ENCODE measurements around the gene RAMAC. TPM values are rescaled to one million over a fixed set of nuclear protein-coding genes. Genes with fewer than 3 reads are reported as not detected.

The RAMAC gene
- total and polyA plus RNA-seq, 2 of the 4 experiments (the other 2 are of a cell fraction) = 23.6 to 29.6 TPM

DNA sequence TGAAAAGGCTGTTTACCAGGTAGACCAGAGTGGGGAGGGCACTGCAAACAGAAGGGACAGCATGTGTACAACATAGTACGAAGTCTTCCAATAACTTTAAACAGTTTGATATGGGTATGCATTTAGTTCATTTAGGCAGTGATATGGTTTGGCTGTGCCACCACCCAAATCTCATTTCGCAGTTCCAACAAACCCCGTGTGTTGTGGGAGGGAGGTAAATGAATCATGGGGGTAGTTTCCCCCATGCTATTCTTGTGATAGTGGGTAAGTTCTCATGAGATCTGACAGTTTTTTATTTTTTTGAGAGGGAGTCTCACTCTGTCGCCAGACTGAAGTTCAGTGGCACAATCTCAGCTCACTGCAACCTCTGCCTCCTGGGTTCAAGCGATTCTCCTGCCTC, 7.6 kb upstream of the RAMAC start:
- Histone ChIP-seq H2BK15ac (ENCODE audit: low read depth, low read length) (no peak overlapping the region), H3K4ac (ENCODE audit: low read depth, low read length) (no peak overlapping the region), H3K4me2 (ENCODE audit: low read depth, low read length) (no peak overlapping the region), H3K4me3 (ENCODE audit: insufficient read depth, low read depth, low read length) (no peak overlapping the region), H3K36me3 (ENCODE audit: control insufficient read depth, insufficient read depth, low read length) (no peaks in the 10 kb centered on the region), H3K18ac (ENCODE audit: low read depth, low read length) (no peak overlapping the region), H3K14ac (replicated peaks; ENCODE audit: low read depth, low read length) (no peak overlapping the region), H2AK5ac (ENCODE audit: low read depth, low read length) (no peak overlapping the region), H4K8ac (ENCODE audit: low read depth in 2 of 2, low read length in 2 of 2) (no peak overlapping the region), H3K79me1 (ENCODE audit: low read depth in 1 of 2, low read length in 2 of 2) (no peaks in the 10 kb centered on the region), H4K5ac (ENCODE audit: low read depth, low read length) (no peak overlapping the region), H2AFZ (replicated peaks; ENCODE audit: low read length, poor library complexity) (no peak overlapping the region), H2BK20ac (ENCODE audit: low read depth, low read length) (no peak overlapping the region), H4K20me1 (ENCODE audit: insufficient read depth, low read length) (no peaks in the 10 kb centered on the region), H3K56ac (ENCODE audit: extremely low read depth, insufficient read depth, low read length) (no peak overlapping the region), H3K9ac (ENCODE audit: low read depth, low read length) (no peak overlapping the region), H3K4me1 (ENCODE audit: control insufficient read depth, insufficient read depth, low read length) (no peaks in the 10 kb centered on the region), H4K91ac (ENCODE audit: insufficient read depth, low read depth, low read length) (no peak overlapping the region), H2AK9ac (replicated peaks; ENCODE audit: low read depth, low read length, poor library complexity) (no peak overlapping the region), H3K9me1 (ENCODE audit: insufficient read depth, low read length) (no peaks in the 10 kb centered on the region), H3K23ac (ENCODE audit: low read depth, low read length) (no peak overlapping the region), H3K27ac (ENCODE audit: insufficient read depth, low read length) (no peak overlapping the region), H2BK5ac (ENCODE audit: low read depth, low read length, poor library complexity, severe bottlenecking) (no peak overlapping the region), H3K9me3 (ENCODE audit: control insufficient read depth, insufficient read depth, low read length) (no peaks in the 10 kb centered on the region), H2BK120ac (ENCODE audit: low read depth, low read length) (no peak overlapping the region), H3K27me3 (ENCODE audit: control insufficient read depth, insufficient read depth, low read length) (no peaks in the 10 kb centered on the region)
- ChIA-PET CTCF (no interaction called here), POLR2A (ENCODE audit: unreplicated experiment) (no interaction called here)
- BruUV-seq (replicated peaks) = no TSS peak
- in situ Hi-C loops (cut with MboI; ENCODE audit: low sequenced_read_pairs) (no loop called here), intact Hi-C loops (cut with micrococcal nuclease) (no loop called here), dilution Hi-C loops (cut with HindIII; ENCODE audit: low sequenced_read_pairs, unreplicated experiment) (no loop called here)
- no CpG with 5 or more reads among the region's 5 CpGs for WGBS, 2 experiments (ENCODE audit: extremely low coverage in 2 of 2, insufficient read length in 1 of 2)
- no peak for TF ChIP-seq CHD1 (IDR thresholded peaks at IDR 0.05; ENCODE audit: low read depth, low read length)
- TF ChIP-seq, protein P1, sequence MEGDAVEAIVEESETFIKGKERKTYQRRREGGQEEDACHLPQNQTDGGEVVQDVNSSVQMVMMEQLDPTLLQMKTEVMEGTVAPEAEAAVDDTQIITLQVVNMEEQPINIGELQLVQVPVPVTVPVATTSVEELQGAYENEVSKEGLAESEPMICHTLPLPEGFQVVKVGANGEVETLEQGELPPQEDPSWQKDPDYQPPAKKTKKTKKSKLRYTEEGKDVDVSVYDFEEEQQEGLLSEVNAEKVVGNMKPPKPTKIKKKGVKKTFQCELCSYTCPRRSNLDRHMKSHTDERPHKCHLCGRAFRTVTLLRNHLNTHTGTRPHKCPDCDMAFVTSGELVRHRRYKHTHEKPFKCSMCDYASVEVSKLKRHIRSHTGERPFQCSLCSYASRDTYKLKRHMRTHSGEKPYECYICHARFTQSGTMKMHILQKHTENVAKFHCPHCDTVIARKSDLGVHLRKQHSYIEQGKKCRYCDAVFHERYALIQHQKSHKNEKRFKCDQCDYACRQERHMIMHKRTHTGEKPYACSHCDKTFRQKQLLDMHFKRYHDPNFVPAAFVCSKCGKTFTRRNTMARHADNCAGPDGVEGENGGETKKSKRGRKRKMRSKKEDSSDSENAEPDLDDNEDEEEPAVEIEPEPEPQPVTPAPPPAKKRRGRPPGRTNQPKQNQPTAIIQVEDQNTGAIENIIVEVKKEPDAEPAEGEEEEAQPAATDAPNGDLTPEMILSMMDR (conservative IDR thresholded peaks at IDR 0.05; ENCODE audit: low read depth, low read length) = no peak
- TF ChIP-seq RFX5 (IDR thresholded peaks at IDR 0.05; ENCODE audit: low read depth, low read length) = no peak
- no peak for TF ChIP-seq RCOR1 (IDR thresholded peaks at IDR 0.05; ENCODE audit: insufficient replicate concordance, low read length)
- TF ChIP-seq CEBPB (IDR thresholded peaks at IDR 0.05; ENCODE audit: low read depth, low read length) = no peak
- TF ChIP-seq, protein P2, sequence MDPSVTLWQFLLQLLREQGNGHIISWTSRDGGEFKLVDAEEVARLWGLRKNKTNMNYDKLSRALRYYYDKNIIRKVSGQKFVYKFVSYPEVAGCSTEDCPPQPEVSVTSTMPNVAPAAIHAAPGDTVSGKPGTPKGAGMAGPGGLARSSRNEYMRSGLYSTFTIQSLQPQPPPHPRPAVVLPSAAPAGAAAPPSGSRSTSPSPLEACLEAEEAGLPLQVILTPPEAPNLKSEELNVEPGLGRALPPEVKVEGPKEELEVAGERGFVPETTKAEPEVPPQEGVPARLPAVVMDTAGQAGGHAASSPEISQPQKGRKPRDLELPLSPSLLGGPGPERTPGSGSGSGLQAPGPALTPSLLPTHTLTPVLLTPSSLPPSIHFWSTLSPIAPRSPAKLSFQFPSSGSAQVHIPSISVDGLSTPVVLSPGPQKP (IDR thresholded peaks at IDR 0.05; ENCODE audit: borderline replicate concordance, low read depth, low read length) = no peak
- no peak for TF ChIP-seq BHLHE40 (IDR thresholded peaks at IDR 0.05; ENCODE audit: low read depth, low read length)
- TF ChIP-seq, protein P3, sequence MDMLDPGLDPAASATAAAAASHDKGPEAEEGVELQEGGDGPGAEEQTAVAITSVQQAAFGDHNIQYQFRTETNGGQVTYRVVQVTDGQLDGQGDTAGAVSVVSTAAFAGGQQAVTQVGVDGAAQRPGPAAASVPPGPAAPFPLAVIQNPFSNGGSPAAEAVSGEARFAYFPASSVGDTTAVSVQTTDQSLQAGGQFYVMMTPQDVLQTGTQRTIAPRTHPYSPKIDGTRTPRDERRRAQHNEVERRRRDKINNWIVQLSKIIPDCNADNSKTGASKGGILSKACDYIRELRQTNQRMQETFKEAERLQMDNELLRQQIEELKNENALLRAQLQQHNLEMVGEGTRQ (IDR thresholded peaks at IDR 0.05; ENCODE audit: low read depth, low read length) = no peak
- no peak for TF ChIP-seq NFE2L2 (IDR thresholded peaks at IDR 0.05; ENCODE audit: low read depth, low read length)
- TF ChIP-seq SMC3 (IDR thresholded peaks at IDR 0.05; ENCODE audit: low read depth, low read length) = no peak
- no peak for TF ChIP-seq FOS (IDR thresholded peaks at IDR 0.05; ENCODE audit: low read depth, low read length)
- no peak for TF ChIP-seq MAZ (IDR thresholded peaks at IDR 0.05; ENCODE audit: borderline replicate concordance, low read depth, low read length)
- no peak for TF ChIP-seq RAD21 (IDR thresholded peaks at IDR 0.05; ENCODE audit: low read length)
- no peak for TF ChIP-seq MXI1 (IDR thresholded peaks at IDR 0.05; ENCODE audit: borderline replicate concordance, low read depth, low read length)
- TF ChIP-seq POLR2A (IDR thresholded peaks at IDR 0.05; ENCODE audit: low read depth, low read length) = no peak
- no peak for TF ChIP-seq MAFK (IDR thresholded peaks at IDR 0.05; ENCODE audit: low read depth, low read length)
- ATAC-seq (ENCODE audit: low read depth) (no peak), DNase-seq (no peak)
